H1 (cell line): ENCODE results near the gene GPD1. TPM values are rescaled to one million over a fixed set of nuclear protein-coding genes. Genes with fewer than 3 reads are reported as not detected.

Experiments
- CTCF ChIP-seq, 3 experiments: IDR thresholded peaks; 1 replicate in 2 of 3; 2 replicates in 1 of 3; pipeline versions ENCODE4 v1.5.1 to v1.6.1; 2011; ENCODE audit warnings: low read length in 3 of 3, mild to moderate bottlenecking in 3 of 3, inconsistent platforms in 2 of 3, low read depth in 1 of 3, moderate library complexity in 1 of 3; ENCODE audit not compliant: insufficient read depth in 1 of 3; ENCODE audit errors: control extremely low read depth in 1 of 3
- MAFK ChIP-seq: IDR thresholded peaks from 2 replicates; pipeline ENCODE4 v1.6.1; 2012; ENCODE audit warnings: low read depth, mild to moderate bottlenecking, improper control_type of control experiment, low read length
- POLR2A ChIP-seq, 2 experiments: IDR thresholded peaks; 1 replicate in 1 of 2; 2 replicates in 1 of 2; pipeline ENCODE4 v1.6.1; 2011; ENCODE audit warnings: low read depth in 2 of 2, low read length in 2 of 2, mild to moderate bottlenecking in 2 of 2; ENCODE audit errors: control extremely low read depth in 1 of 2
- polyA plus RNA-seq, 7 experiments: library from polyadenylated mRNA; depleted of rRNA in 3 of 7; stranded (reverse) in 5 of 7; unstranded in 2 of 7; fragments of >200 nt in 5 of 7; fragments of 200-250 nt in 2 of 7; gene quantifications; 1 replicate in 5 of 7; 2 replicates in 1 of 7; 4 replicates in 1 of 7; pipeline versions ENCODE4 v1.2.1 to v1.2.3, GENCODE V29; 2011 to 2013; ENCODE audit warnings: missing spikeins in 2 of 7, mixed read lengths in 2 of 7
- total RNA-seq: library from RNA; stranded (reverse); fragmentation: NEBNext Ultra II Directional; extraction: Animal tissue kit (Norgen Biotek cat#: 25700); gene quantifications from 2 replicates; pipeline ENCODE4 v1.2.1, GENCODE V29; 2021

The GPD1 gene
- total and polyA plus RNA-seq, 2 of the 8 experiments (the other 6 are each of a cell fraction or from before 2014, with no cell fraction given) = 0.45 to 0.74 TPM

GRCh38 chr12:50088577-50089335 is 15.1 kb upstream of the GPD1 start (continued):
- TF ChIP-seq CTCF (IDR thresholded peaks at IDR 0.05; ENCODE audit: control extremely low read depth in 1 of 3, insufficient read depth in 1 of 3, low read depth in 1 of 3, low read length in 3 of 3) = peak in 2 of 3 experiments; percentile 54 to 78; a peak in 2 of 4 replicates
- 0 out of 3 replicates have a peak, but pooled peaks of 1 of the 2 experiments have one; percentile 16 for TF ChIP-seq POLR2A (IDR thresholded peaks at IDR 0.05; ENCODE audit: control extremely low read depth in 1 of 2, low read depth in 2 of 2, low read length in 2 of 2)
- TF ChIP-seq MAFK = no peak
